GM21360 (cell line): ENCODE data around the gene GALNT16.
A peak's percentile ranks its signal among the peaks of the same experiment; 100 is the strongest.

Source experiments
- ATAC-seq: cut with Tn5 transposase; IDR thresholded peaks from one replicate; pipeline ENCODE4 v1.9.1; 2021; ENCODE audit warnings: mild to moderate bottlenecking, moderate library complexity; ENCODE audit not compliant: unreplicated experiment

GALNT16 gene

DNA sequence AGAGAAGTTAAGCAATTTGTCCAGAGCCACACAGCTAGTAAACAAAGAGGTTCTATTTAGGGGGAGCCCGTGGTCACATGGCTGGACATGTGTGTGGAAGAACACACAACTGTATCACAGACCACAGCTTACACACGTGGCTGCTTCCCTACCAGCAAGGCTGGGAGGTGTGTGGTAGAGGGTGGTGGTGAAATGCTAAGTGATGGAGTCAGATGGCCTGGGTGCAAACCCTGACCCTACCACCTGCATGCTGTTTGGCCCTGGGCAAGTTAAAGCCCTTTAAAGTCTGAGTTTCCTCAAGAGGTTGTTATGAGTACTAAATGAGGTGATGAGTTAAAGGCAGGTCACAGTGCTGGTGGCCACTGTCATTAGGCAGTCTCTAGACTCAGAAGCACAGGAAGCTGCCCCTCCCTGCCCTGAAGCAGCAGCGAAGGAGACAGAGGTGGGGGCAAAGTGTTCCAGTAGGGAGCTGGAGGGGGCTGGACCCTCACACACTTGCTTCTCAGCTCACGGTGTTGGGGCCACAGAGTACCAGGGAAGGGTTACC, 73.9 kb downstream of the GALNT16 start:
- ATAC-seq: no peak

DNA sequence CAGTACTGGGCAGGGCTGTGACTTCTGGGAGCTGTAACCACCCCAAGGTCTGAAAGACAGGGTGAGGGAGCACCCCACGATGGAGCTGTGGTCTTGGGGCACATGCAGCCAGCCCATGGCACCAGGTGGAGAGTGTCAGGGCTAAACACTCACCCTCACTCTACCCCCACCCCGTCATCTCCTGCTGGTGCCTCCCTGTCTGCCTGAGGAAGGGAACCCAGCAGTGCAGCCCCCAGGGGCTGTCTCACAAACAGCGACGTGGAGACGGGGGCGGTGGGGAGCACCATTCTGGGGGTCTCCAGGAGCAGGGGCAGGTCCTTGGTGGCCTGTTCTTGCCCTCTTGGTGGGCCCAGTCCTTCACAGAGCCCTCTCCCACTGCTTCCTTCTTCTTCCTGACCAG, 74.6 kb downstream of the GALNT16 start:
- ATAC-seq: no peak

GRCh38 chr14:69335371-69335771, 75.4 kb downstream of the GALNT16 start:
- ATAC-seq: no peak

DNA sequence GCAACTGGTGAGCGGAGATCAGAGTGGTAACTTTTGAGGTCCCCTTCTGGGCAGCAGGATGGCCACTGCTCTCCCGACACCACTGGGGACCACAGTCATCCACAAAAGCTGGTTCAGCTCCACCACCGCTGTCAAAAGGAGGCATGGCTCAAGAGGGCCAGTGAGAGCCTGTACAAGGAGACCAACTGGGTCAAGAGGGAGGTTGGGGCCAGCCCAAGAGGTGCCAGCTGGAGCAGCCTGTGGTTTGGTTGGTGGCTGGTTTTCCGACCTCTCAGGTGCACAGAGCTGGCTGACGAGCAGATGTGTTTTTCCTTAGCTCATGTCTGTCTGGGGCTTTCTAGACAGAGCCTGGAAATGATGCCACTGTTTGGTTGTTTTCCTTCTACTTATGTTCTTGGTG, 78.0 kb downstream of the GALNT16 start:
- ATAC-seq: no peak

DNA sequence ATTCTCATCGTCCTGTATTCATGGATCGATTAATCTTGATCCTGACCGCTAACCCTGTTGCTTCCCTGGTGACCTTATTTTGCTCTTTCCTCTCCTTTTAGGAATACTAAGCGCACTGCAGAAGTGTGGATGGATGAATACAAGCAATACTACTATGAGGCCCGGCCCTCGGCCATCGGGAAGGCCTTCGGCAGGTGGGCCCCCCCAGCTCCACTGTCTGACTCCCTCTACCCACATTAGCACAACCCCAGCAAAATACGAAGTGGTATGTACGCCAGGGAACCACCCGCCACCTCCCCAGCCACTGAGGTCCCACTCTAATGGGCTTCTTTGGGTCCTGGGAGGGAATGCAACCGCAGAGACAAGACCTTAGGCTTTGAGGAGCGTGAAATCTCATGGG, 79.5 kb downstream of the GALNT16 start:
- ATAC-seq: no peak

DNA sequence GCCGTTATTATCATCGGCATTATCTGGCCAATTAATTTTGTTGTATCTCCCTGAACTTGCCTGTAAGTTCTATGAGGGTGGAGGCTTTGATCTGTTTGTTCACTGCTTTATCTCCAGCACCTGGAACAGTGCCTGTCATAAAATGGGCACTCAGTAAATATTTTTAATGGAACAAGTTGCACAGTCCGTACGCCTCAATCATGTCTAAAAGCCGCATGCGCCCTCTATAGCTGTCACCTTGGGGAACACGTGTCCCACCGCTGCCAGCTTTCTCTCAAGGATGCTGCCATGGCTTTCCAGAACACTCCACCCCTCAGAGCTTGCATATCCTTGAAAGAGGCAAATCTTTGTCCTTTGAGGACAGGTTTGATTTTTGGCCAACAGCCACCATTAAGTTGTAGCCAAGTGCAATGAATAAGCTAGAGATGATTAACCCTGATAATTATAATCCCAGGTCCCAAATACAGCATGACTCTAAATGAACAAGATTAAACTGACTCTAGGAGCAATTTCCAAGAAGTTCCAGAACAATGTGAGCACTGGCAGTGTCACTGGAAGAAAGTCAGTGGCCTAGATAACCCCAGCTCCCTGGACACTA, 83.1 kb downstream of the GALNT16 start:
- ATAC-seq: no peak

GRCh38 chr14:69344171-69344570, 84.2 kb downstream of the GALNT16 start:
- no peak for ATAC-seq

GRCh38 chr14:69345402-69345801, 85.4 kb downstream of the GALNT16 start:
- ATAC-seq: no peak

- no peak for ATAC-seq
These were observed 86.8 kb downstream of the GALNT16 start for GRCh38 chr14:69346710-69347109.

DNA sequence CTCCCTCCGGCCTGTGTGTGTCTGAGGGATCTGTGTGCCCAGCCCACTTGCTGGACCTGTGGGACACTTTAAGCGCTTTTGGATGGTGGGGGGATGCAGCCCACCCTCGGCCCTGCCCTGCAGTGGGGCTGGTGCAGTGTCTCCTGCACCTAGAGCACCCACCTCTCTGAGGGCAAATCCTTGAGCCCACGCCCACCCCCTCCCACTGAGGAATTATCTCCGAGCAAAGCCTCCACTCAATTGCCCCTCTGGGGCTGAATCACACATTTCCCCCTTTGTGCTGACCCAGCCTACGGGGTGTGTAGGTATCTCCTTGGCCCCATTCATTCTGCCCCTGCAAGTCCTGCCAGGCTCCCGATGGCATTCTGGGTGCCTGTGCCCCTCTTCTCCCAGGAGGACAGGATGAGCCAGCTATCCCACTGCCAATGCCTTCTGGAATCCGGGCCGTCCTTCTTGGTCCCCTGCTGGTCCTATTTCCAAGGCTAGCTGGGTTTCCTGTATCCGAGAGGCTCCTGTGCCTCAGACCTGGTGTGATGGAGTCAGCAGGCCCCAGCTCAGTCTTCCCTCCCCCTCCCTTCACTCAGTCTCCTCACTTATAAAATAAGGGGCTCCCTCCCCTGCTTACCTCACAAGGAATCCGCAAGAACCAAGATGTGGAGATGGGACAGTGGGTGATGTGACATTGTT, 89.3 kb downstream of the GALNT16 start:
- ATAC-seq: no peak

DNA sequence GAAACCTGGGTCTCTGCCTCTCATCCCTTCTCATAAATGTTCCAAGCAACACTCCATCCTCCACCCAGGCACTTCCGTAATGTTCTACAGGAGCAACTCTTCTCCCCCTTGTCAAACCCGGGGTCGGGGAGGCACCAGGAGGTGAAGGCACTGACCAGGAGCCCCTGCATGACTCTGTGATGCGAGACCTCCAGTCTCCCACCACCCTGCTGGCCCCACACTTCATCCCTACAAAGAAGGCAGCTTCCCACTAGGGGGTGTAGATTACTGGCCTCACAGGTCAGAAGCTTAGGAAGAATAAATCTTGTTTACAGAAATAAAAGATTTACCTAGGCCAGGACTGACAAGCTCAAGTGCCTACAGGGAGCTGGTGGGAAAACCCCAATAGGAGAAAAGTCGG, 90.9 kb downstream of the GALNT16 start:
- ATAC-seq: no peak

DNA sequence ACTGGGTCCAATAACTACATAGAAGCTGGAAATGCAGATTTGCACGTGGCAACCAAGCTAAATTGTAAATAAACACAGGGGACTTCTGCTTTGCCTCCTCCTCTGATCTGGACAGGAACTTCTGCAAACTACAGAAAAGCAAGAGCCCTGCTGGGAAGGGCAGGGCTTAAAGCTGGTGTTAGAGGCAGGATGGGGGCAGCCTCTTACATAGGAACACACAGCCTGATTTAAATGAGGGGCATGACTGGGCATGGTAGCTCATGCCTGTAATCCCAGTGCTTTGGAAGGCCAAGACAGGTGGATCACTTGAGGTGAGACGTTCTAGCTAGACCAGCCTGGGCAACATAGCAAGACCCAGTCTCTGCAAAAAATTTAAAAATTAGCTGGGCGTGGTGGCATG, 91.4 kb downstream of the GALNT16 start:
- no peak for ATAC-seq

DNA sequence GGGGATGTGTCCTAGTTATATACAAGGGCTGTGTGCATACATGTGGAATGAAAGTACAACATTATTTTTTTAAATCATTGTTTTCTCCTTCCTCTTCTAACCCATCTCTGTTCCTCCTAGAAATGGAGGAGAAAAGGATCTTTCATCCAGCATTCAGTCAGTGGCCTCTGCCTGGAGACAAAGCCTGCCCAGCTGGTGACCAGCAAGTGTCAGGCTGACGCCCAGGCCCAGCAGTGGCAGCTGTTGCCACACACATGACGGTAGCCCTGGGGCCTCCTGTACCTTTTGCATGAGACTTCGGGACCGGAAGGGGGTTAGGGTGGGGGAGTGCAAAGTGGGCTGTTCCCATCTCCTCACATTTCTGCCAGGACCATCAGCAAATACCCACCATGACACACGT, 92.0 kb downstream of the GALNT16 start:
- ATAC-seq: no peak

- no peak for ATAC-seq
These were observed 93.2 kb downstream of the GALNT16 start for GRCh38 chr14:69353168-69353567.

- peak; percentile 78 for ATAC-seq
These were observed 94.6 kb downstream of the GALNT16 start for GRCh38 chr14:69354383-69355153.

DNA sequence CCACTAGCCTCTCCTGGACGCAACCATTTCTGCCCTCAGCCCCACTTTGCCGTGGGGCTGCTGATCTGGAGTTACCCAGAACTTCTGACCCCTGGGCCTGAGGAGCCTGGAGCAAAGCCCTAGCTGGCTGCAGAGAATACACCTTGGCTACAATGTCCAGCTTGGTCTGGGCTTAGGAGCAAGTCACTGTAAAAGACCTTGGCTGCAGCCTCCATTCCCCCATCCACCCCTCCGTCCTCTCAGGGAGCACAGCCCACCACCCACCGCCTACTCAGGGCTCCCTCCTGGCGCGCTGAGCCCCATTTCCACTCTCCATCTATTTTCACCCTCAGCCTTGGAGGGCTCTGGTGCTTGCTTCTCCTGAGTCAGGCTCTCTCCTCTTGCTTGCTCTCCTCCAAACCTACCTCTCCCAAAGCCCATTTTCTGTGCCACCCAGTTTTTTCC, 95.2 kb downstream of the GALNT16 start:
- no peak for ATAC-seq

- ATAC-seq: no peak
These were observed 95.8 kb downstream of the GALNT16 start for GRCh38 chr14:69355607-69356281.

GRCh38 chr14:69356903-69357543, 97.1 kb downstream of the GALNT16 start:
- no peak for ATAC-seq

DNA sequence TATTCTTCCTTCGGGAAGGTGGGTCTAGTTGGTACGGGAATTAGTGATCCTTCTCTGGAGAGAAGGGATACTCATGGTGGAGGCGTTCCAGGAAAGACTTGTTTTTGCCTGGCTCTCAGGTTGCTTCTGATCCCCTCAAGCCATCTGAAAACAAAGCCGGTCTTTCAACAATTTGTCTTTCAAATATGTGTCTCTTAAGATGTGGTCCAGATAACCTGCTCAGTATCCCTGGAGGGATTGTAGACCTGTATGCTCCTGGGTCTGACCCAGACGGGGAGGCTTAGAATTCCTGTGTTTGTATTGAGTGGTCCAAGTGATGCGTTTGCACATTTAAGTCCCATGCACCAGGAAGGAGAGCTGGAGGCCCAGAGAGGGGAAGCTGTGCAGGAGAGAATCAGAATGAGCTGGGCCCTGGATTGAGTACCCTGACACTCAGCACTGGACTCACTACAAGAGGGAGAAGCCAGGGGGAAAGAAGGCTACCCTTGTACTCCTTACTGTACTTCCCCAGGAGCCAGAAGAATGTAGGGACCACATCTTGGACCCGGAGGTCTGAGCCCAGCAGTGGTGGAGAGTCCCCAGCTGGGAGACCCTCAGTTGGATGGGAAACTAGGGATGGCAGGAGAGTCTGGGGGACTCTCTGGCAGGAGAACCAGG, 97.7 kb downstream of the GALNT16 start:
- ATAC-seq: no peak
